Measurements from ENCODE around the gene SIGLEC7. TPM values are rescaled to one million over a fixed set of nuclear protein-coding genes. Genes with fewer than 3 reads are reported as not detected.

Gene SIGLEC7
- polyA plus RNA-seq, 1 donor from 2014 or later, result not detected

DNA sequence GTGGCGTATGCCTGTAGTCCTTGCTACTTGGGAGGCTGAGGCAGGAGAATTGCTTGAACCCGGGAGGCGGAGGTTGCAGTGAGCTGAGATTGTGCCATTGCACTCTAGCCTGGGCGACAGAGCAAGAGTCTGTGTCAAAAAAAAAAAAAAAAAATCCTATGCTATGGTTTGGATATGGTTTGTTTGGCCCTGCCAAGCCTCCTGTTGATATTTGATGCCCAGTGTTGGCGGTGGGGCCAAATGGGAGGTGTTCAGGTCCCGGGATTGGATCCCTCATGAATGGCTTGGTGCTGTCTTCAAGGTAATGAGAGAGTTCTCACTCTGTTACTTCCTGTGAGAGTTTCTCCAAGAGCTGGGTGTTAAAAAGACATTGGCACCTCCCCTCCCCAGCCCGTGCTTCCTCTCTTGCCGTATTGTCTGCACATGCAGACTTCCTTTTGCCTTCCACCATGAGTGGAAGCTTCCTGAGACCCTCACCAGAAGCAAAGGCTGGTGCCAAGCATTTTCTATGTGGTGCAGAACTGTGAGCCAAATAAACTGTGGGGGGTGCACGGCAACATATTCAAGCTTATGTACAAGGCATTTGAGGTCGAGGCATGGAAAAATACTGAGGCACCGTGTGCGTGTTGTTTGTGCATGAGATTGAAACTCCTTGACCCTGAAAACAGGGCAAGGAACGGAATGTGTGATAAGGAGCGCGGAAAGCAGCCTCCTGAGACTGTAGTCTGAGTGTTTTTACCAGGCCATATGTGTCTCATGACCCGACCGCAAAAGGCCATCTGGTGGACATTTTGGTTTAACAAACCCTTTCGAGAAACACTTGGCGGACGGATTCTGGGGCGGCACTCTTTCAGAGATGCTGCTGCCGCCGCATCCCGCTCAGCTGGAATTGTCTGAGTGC, 10.1 kb upstream of the SIGLEC7 start:
- no peak overlapping the region for H3K9ac ChIP-seq (ENCODE audit: low read length)
- no peaks in the 10 kb centered on the region for H3K9me2 ChIP-seq (ENCODE audit: insufficient read depth, low read length)
- no peaks in the 10 kb centered on the region for H3K27me3 ChIP-seq (ENCODE audit: insufficient read depth, low read depth, low read length)
- H3K27ac ChIP-seq (ENCODE audit: low read length), result no peak overlapping the region
- H3K4me2 ChIP-seq (ENCODE audit: low read length), result no peak overlapping the region
- no peaks in the 10 kb centered on the region for H4K20me1 ChIP-seq (ENCODE audit: insufficient read depth)
- TF ChIP-seq MXI1 (conservative IDR thresholded peaks at IDR 0.05; ENCODE audit: poor library complexity, severe bottlenecking) (no peak), TAF1 (IDR thresholded peaks at IDR 0.05; ENCODE audit: low read depth) (no peak), POLR2AphosphoS5 (IDR thresholded peaks at IDR 0.05) (no peak), REST (IDR thresholded peaks at IDR 0.05; ENCODE audit: borderline replicate concordance) (no peak)
- H3F3A ChIP-seq (ENCODE audit: insufficient read depth, low read length, poor library complexity, severe bottlenecking), result no peaks in the 10 kb centered on the region
- no peak overlapping the region for H3K4me3 ChIP-seq (ENCODE audit: low read length)
- H2AFZ ChIP-seq (ENCODE audit: low read depth, low read length), result no peak overlapping the region
- H3K79me2 ChIP-seq (replicated peaks; ENCODE audit: insufficient read depth, low read length), result no peaks in the 10 kb centered on the region
- no peaks in the 10 kb centered on the region for H3K9me3 ChIP-seq (ENCODE audit: low read length)
- H3K36me3 ChIP-seq (ENCODE audit: insufficient read depth, low read length), result no peaks in the 10 kb centered on the region

DNA sequence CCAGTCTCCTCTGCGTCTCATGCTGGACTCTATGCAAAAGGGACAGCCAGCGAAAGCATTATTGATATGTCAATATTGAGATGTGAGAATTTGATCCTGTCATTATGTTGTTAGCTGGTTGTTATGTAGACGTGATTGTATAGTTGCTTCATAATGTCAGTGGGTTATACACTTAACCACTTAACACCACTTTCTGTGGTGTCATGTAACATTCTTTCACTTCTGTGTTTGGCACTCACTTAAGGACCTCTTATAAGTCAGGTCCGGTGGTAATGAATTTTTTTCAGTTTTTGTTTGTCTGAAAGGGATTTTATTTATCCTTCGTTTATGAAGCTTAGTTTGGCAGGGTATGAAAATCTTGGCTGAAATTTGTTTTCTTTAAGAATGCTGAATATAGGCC, 7.1 kb upstream of the SIGLEC7 start:
- H3K9me3 ChIP-seq (ENCODE audit: low read length), result no peaks in the 10 kb centered on the region
- no peaks in the 10 kb centered on the region for H4K20me1 ChIP-seq (ENCODE audit: insufficient read depth)
- H3F3A ChIP-seq (ENCODE audit: insufficient read depth, low read length, poor library complexity, severe bottlenecking), result no peaks in the 10 kb centered on the region
- no peaks in the 10 kb centered on the region for H3K27me3 ChIP-seq (ENCODE audit: insufficient read depth, low read depth, low read length)
- H3K27ac ChIP-seq (ENCODE audit: low read length), result no peak overlapping the region
- no peak overlapping the region for H3K4me3 ChIP-seq (ENCODE audit: low read length)
- H3K79me2 ChIP-seq (replicated peaks; ENCODE audit: insufficient read depth, low read length), result no peaks in the 10 kb centered on the region
- H3K36me3 ChIP-seq (ENCODE audit: insufficient read depth, low read length), result no peaks in the 10 kb centered on the region
- no peak overlapping the region for H3K4me2 ChIP-seq (ENCODE audit: low read length)
- no peaks in the 10 kb centered on the region for H3K9me2 ChIP-seq (ENCODE audit: insufficient read depth, low read length)
- TF ChIP-seq POLR2AphosphoS5 (IDR thresholded peaks at IDR 0.05) (no peak), REST (IDR thresholded peaks at IDR 0.05; ENCODE audit: borderline replicate concordance) (no peak), RAD21 (conservative IDR thresholded peaks at IDR 0.05) (no peak), SMC3 (conservative IDR thresholded peaks at IDR 0.05; ENCODE audit: poor library complexity) (no peak), EP300 (conservative IDR thresholded peaks at IDR 0.05; ENCODE audit: poor library complexity, severe bottlenecking) (no peak), TAF1 (IDR thresholded peaks at IDR 0.05; ENCODE audit: low read depth) (no peak), CTCF (IDR thresholded peaks at IDR 0.05; ENCODE audit: poor library complexity, severe bottlenecking) (no peak), MXI1 (conservative IDR thresholded peaks at IDR 0.05; ENCODE audit: poor library complexity, severe bottlenecking) (no peak), EZH2 (IDR thresholded peaks at IDR 0.05; ENCODE audit: borderline replicate concordance, insufficient read depth, low read length, poor library complexity, severe bottlenecking) (no peak)
- H3K9ac ChIP-seq (ENCODE audit: low read length), result no peak overlapping the region
- no peak overlapping the region for H2AFZ ChIP-seq (ENCODE audit: low read depth, low read length)

Measured in neural cell (in vitro differentiated cells).